NK-92 treated with Interleukin-12 subunit alpha and Interleukin-12 subunit beta, amount 100 ng/mL, for 24 hours (cell line): ENCODE data around the gene GFRA1.

ENCODE experiments used
- DNase-seq: peaks from one replicate; lab custom pipeline; 2025; lab: John Stamatoyannopoulos, UW

GFRA1 gene

GRCh38 chr10:116026725-116027124 is 246.3 kb downstream of the GFRA1 start:
- no peak for DNase-seq

- no peak for DNase-seq
Measured at GRCh38 chr10:116026315-116026714, 246.7 kb downstream of the GFRA1 start.

DNA sequence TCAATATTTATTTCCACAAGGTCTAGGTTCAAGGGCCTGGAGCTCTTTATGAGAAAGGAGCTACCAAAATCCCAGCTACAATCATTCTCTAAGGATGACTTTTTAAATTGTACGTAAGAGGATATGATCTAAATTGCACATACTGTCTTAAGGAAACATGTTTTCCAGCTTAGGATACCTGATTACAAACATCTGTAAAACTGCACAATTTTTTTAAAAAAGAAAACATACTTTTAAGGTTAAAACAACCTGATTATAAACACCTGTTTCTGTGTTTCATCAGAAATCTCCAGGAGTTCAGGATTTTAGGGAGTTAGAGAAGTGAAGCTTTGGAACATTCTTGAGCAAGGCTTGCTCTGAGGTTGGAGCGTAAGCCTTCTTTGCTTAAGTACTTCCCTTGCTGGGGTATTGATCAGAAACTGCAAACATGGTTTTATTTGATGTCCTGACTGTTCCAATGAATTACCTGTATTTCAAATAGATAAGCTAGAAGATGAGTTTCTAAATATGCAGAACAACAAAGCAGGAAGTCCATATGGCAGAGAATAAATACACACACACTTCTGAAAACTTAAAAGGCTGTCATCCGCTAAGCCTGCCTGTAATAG is 248.6 kb downstream of the GFRA1 start:
- DNase-seq: no peak

DNA sequence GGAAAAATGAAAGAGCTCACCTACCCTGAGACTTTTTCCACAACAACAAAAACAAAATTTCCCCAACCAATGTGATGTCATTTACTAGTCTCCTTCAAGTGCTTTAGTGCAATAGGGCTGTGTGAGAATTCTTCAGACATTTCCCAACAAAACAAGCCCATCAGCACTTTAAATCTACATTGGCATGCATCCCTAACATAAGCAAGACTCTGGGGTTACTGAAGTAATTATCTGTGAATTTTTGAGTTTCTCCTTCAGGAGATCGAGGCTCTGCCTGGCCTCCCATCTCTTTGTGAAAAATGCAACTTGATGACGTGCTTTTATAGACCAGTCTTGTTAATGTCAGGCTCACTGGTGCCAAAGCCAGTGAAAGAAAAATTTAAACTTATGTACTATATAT is 255.6 kb downstream of the GFRA1 start:
- no peak for DNase-seq

- DNase-seq: no peak
Measured at GRCh38 chr10:116015583-116016333, 257.2 kb downstream of the GFRA1 start.

- DNase-seq: no peak
Measured at GRCh38 chr10:116014871-116015582, 258.0 kb downstream of the GFRA1 start.

- no peak for DNase-seq
Measured at GRCh38 chr10:116014326-116014725, 258.7 kb downstream of the GFRA1 start.

DNA sequence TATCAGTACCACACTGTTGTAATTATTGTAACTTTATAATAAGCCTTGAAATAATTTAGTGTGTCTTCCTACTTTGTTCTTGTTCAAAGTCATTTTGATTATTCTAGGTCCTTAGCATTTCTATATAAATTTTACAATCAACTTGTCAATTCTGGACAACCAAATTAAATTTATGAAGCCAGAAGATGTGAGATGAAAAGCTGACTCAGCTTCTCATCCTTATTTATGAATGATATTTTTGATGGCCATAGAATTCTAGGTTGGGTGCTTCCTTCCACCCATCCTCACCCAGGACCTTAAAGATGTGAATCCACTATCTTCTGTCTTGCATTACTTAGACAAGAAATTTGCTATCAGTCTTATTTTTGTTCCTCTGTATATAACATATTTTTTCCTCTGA is 261.1 kb downstream of the GFRA1 start:
- DNase-seq: no peak

- DNase-seq: no peak
Measured at GRCh38 chr10:116007256-116007891, 265.6 kb downstream of the GFRA1 start.
